Testis (tissue), 3 donors: ENCODE results near the gene GDPD4. TPM values are rescaled to one million over a fixed set of nuclear protein-coding genes. Genes with fewer than 3 reads are reported as not detected.
"Not testable (repeated sequence)": the region's sequence is repeated elsewhere in the genome, so short reads cannot be mapped to it uniquely, and the experiment has no call there.

Experiments
- DNase-seq: peaks from one replicate; pipeline ENCODE4 v3.0.0-alpha.2; 2019
- H3K27ac ChIP-seq, 2 donors: fragments of 200-600 bp; sonication (generic); one replicate each; pipeline ENCODE4 v1.5.1; 2019
- H3K27me3 ChIP-seq: fragments of 200-600 bp; sonication (generic); one replicate; pipeline ENCODE4 v1.5.1; 2019
- H3K36me3 ChIP-seq: fragments of 200-600 bp; sonication (generic); one replicate; pipeline ENCODE4 v1.5.1; 2017; ENCODE audit warnings: low read depth; ENCODE audit errors: missing control alignments
- H3K4me1 ChIP-seq: fragments of 200-600 bp; sonication (generic); one replicate; pipeline ENCODE4 v1.5.1; 2019
- H3K4me3 ChIP-seq, 2 donors: fragments of 200-600 bp; sonication (generic); one replicate each; pipeline ENCODE4 v1.5.1; 2017 to 2019
- H3K9me3 ChIP-seq: fragments of 200-600 bp; sonication (generic); one replicate; pipeline ENCODE4 v1.5.1; 2017
- POLR2A ChIP-seq: fragments of 450-650 bp; IDR thresholded peaks from one replicate; pipeline ENCODE4 v1.6.1; 2017; ENCODE audit warnings: antibody characterized with exemption, mild to moderate bottlenecking, moderate library complexity
- WGBS, 2 donors: methylation state at CpG; one replicate each; pipeline ENCODE4 v1.1.5; 2018; 5-methylcytosine and 5-hydroxymethylcytosine counted together
- intact Hi-C: fragments of 100-400 bp; cut with DNase I; formaldehyde crosslinking; loops from one replicate; pipeline ENCODE4 v1.15.1; 2023; ENCODE audit warnings: low total_unique reads
- polyA plus RNA-seq: library from polyadenylated mRNA; stranded (reverse); fragments of 350-450 nt; fragmentation: Illumina TruSeq; extraction: RNeasy Lipid Tissue Mini Kit (QIAGEN cat#74804); gene quantifications from one replicate; pipeline ENCODE4 v1.2.3, GENCODE V29; 2014; ENCODE audit warnings: low read depth, low replicate concordance; ENCODE audit not compliant: insufficient read depth
- total RNA-seq, 2 donors: library from RNA; depleted of rRNA; stranded (reverse); fragments of >200 nt; gene quantifications; one replicate each; pipeline ENCODE4 v1.2.3, GENCODE V29; 2016
- TF ChIP-seq, protein P1 (sequence below), 3 experiments: fragments of 450-650 bp in 2 of 3; fragments of 200-600 bp in 1 of 3; sonication (generic) in 1 of 3; IDR thresholded peaks; one replicate each; pipeline ENCODE4 v1.5.1; 2016 to 2019; ENCODE audit warnings: antibody characterized with exemption in 3 of 3, mild to moderate bottlenecking in 2 of 3, moderate library complexity in 1 of 3

The GDPD4 gene
- total and polyA plus RNA-seq, 3 donors from 2014 or later = 11.9 to 27.2 (median 22.6) TPM

DNA sequence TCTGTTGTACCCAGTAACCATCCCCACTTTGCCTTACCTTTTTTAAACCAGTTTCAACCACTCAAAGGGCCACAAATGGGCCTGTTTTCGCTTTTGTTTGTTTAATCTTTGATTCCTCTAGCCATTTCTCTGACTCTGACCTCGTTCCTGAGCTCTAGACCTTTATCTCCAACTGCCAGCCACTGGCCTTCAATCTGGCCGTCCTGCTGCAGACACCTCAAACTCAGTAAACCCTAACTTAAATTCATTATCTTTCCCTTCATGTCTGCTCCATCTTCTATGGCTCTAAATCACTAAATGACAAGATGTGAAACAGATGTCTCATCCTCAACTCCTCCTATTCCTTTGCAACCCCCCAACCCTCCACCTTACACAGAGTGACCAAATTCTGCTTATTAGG lies 1.3 kb upstream of the GDPD4 start:
- 77 to 78% methylated on average over 3 of the region's 3 CpGs for WGBS, 2 donors
- TF ChIP-seq, protein P1, sequence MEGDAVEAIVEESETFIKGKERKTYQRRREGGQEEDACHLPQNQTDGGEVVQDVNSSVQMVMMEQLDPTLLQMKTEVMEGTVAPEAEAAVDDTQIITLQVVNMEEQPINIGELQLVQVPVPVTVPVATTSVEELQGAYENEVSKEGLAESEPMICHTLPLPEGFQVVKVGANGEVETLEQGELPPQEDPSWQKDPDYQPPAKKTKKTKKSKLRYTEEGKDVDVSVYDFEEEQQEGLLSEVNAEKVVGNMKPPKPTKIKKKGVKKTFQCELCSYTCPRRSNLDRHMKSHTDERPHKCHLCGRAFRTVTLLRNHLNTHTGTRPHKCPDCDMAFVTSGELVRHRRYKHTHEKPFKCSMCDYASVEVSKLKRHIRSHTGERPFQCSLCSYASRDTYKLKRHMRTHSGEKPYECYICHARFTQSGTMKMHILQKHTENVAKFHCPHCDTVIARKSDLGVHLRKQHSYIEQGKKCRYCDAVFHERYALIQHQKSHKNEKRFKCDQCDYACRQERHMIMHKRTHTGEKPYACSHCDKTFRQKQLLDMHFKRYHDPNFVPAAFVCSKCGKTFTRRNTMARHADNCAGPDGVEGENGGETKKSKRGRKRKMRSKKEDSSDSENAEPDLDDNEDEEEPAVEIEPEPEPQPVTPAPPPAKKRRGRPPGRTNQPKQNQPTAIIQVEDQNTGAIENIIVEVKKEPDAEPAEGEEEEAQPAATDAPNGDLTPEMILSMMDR (IDR thresholded peaks at IDR 0.05) = no peak
- TF ChIP-seq POLR2A = no peak
- H3K36me3 ChIP-seq = no peaks in the 10 kb centered on the region
- no peaks in the 10 kb centered on the region for H3K9me3 ChIP-seq
- no peak overlapping the region for H3K4me3 ChIP-seq
- no peak overlapping the region for H3K27ac ChIP-seq
- H3K27me3 ChIP-seq = no peaks in the 10 kb centered on the region
- H3K4me1 ChIP-seq = no peaks in the 10 kb centered on the region
- intact Hi-C loops = no loop called here
- DNase-seq = no peak

DNA sequence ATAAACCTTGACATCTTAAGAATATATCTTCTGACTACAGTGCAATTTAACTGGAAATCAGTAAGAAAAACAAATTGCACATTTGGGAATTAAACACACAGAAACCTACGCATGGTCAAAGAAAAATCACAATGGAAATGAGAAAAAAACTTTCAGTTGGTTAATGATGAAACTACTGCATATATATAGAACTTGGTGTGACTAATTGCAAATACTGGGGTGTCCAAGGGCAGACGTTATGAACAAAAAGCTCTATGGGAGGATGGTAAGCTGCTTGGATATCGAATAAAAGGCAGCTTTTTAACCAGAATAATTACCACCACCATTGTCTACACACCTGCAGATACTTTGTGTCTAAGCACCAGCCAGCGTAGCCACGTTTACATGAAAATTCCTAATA lies 791 bp downstream of the GDPD4 start:
- intact Hi-C loops = no loop called here
- no peak for DNase-seq
- H3K4me1 ChIP-seq = no peaks in the 10 kb centered on the region
- no peaks in the 10 kb centered on the region for H3K36me3 ChIP-seq
- TF ChIP-seq POLR2A = no peak
- TF ChIP-seq, protein P1 (IDR thresholded peaks at IDR 0.05) = no peak
- no peaks in the 10 kb centered on the region for H3K27me3 ChIP-seq
- no peak overlapping the region for H3K27ac ChIP-seq
- 50 to 51% methylated on average over 5 of the region's 5 CpGs for WGBS, 2 donors
- no peaks in the 10 kb centered on the region for H3K9me3 ChIP-seq
- H3K4me3 ChIP-seq = peak overlapping the region in 1 of 2 donors; percentile 51

DNA sequence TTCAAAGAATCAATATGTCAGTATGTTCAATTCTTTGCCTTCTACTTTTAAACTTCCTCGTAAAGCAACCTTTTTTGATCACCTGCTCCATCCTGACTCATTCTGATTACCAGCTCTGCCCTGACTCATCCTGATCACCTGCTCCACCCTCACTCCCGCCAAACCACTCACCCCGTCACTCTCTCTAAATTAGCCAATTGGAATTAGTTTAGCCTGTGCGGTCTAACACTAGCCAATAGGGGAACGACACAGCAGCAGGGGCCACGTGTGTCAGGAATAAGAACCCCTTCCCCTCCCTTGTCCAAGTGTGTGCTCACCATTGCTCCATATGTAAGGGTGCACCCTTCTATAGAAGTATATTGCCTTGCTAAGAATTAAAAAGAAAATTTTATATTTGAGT lies 1.5 kb downstream of the GDPD4 start:
- 61 to 71% methylated on average over 6 of the region's 6 CpGs for WGBS, 2 donors
- H3K4me1 ChIP-seq, H3K27ac ChIP-seq, H3K27me3 ChIP-seq, H3K36me3 ChIP-seq, DNase-seq, intact Hi-C loops, H3K4me3 ChIP-seq, H3K9me3 ChIP-seq: not testable (repeated sequence)

DNA sequence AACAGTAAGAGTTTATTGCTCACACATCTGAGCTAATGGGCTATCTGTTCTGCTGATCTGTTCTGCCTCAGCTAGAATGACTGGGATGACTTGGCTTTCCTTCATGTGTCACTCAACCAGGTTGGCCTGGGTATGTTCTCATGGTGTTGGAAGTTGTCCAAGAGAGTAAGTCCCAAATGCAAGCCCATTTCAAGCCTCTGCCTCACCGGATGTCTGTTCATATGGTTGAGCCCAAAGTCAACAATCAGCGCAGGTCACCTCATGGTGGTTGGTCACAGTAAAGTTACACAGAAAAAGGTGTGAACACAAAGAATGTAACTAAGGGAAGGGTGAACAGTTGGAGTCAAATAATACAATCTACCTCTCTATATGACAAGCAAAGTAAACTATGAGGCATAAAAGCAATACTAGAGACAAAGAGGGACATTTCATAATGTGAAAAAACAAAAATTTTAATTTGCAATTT lies 1.9 kb downstream of the GDPD4 start:
- no peak for TF ChIP-seq POLR2A
- TF ChIP-seq, protein P1 (IDR thresholded peaks at IDR 0.05) = no peak
- Histone ChIP-seq H3K27ac (no peak overlapping the region), H3K4me3 (no peak overlapping the region), H3K4me1 (no peaks in the 10 kb centered on the region), H3K36me3 (no peaks in the 10 kb centered on the region), H3K9me3 (no peaks in the 10 kb centered on the region), H3K27me3 (no peaks in the 10 kb centered on the region)
- DNase-seq = no peak
- intact Hi-C loops = no loop called here
- 33 to 76% methylated on average over 2 of the region's 2 CpGs for WGBS, 2 donors

DNA sequence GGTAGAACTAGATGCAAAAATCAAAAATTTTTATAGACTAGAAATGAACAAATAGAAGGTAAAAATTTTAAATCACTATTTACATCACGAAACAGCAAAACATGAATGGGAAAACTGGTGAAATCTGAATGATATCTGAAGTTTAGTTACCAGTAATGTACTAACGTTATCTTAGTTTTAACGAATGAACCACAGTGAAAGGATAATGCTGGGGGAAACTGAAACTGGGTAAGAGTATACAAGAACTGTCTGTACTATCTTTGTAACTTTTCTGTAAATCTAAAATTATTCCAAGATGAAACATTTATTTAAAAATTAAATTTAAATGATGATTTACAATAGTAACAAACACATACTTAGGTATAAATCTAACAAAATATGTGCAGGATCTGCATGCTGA lies 7.4 kb downstream of the GDPD4 start:
- H3K4me1 ChIP-seq = no peaks in the 10 kb centered on the region
- WGBS, 2 donors = 51 to 57% methylated on average over 3 of the region's 3 CpGs
- H3K36me3 ChIP-seq = no peaks in the 10 kb centered on the region
- H3K4me3 ChIP-seq = no peak overlapping the region
- no peaks in the 10 kb centered on the region for H3K9me3 ChIP-seq
- no peaks in the 10 kb centered on the region for H3K27me3 ChIP-seq
- no peak for TF ChIP-seq POLR2A
- TF ChIP-seq, protein P1 (IDR thresholded peaks at IDR 0.05) = no peak
- H3K27ac ChIP-seq = no peak overlapping the region
- intact Hi-C loops = no loop called here
- DNase-seq = no peak
